ENCODE data around the gene PTPN7. TPM values are rescaled to one million over a fixed set of nuclear protein-coding genes. Genes with fewer than 3 reads are reported as not detected.

Gene PTPN7
- total and polyA plus RNA-seq, 10 of the 15 experiments (the other 5 are each of a cell fraction or from before 2014, with no cell fraction given): 7.9 to 117 (median 102) TPM

DNA sequence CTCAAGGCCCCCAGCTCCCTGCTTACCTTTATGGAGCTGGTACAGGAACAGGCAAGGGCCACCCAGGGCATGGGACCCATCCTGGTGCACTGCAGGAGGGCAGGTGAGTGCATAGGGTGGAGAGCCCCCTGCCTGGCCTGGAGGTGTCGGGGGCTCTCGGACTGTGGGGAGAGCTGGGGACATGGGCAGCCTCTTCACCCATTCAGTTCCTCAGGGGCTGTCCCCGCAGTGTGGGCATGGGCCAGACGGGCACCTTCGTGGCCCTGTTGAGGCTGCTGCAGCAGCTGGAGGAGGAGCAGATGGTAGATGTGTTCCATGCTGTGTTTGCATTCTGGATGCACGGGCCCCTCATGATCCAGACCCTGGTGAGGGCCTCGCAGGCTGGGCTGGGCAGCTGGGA lies 25.9 kb upstream of the PTPN7 start:
- no TSS peak for BruUV-seq (replicated peaks)
- no peaks in the 10 kb centered on the region for H4K20me1 ChIP-seq (ENCODE audit: control insufficient read depth, insufficient read depth)
- ChIA-PET CTCF (interaction anchor here (1.0 to 12.4 kb wide), 8 partner anchors 10 to 533 kb away, joined by 3 to 171 read pairs (median 6); partner anchors contain the start of gene PTPN7), POLR2A (interaction anchor here (1.0 to 1.6 kb wide), 2 partner anchors 31 to 164 kb away, joined by 3 to 4 read pairs; no protein-coding TSS in a partner anchor), SMC1A (ENCODE audit: uncharacterized antibody, unreplicated experiment) (interaction anchor here (1.3 kb wide), 2 partner anchors 32 to 130 kb away, joined by 3 read pairs; no protein-coding TSS in a partner anchor), RAD21 (ENCODE audit: unreplicated experiment) (interaction anchor here (1.9 to 2.1 kb wide), 2 partner anchors 24 to 32 kb away, joined by 8 to 10 read pairs; no protein-coding TSS in a partner anchor)
- in situ Hi-C loops (cut with MboI) (loop anchor here (5.0 kb wide), 1 partner anchor 126 kb away; no protein-coding TSS in a partner anchor), intact Hi-C loops (cut with micrococcal nuclease; ENCODE audit: unreplicated experiment) (no loop called here)
- H3K36me3 ChIP-seq (ENCODE audit: control insufficient read depth in 2 of 2, insufficient read depth in 2 of 2, low read length in 1 of 2): no peaks in the 10 kb centered on the region
- no peaks in the 10 kb centered on the region for H3K9me3 ChIP-seq (replicated peaks; ENCODE audit: control insufficient read depth, insufficient read depth, low read length)
- H3K27me3 ChIP-seq (replicated peaks in 1 of 2; ENCODE audit: control insufficient read depth in 2 of 2, insufficient read depth in 2 of 2, low read length in 1 of 2): peaks cover 0 to 3% of the 10 kb centered on the region in 2 experiments; a peak in 2 of 4 replicates
- ATAC-seq: no peak
- H3K4me2 ChIP-seq (ENCODE audit: control insufficient read depth, insufficient read depth): no peak overlapping the region
- no peak for FAIRE-seq
- TF ChIP-seq ZNF24 (IDR thresholded peaks at IDR 0.05) (no peak), SP1 (IDR thresholded peaks at IDR 0.05; ENCODE audit: low read depth, low read length) (no peak), RAD21 (IDR thresholded peaks at IDR 0.05; ENCODE audit: insufficient read depth, low read depth, low read length) (no peak), NFYB (IDR thresholded peaks at IDR 0.05; ENCODE audit: insufficient read depth, low read depth, low read length) (no peak), YY1 (IDR thresholded peaks at IDR 0.05; ENCODE audit: low read depth, low read length) (no peak), PML (IDR thresholded peaks at IDR 0.05; ENCODE audit: low read length) (no peak)
- TF ChIP-seq, protein P1, sequence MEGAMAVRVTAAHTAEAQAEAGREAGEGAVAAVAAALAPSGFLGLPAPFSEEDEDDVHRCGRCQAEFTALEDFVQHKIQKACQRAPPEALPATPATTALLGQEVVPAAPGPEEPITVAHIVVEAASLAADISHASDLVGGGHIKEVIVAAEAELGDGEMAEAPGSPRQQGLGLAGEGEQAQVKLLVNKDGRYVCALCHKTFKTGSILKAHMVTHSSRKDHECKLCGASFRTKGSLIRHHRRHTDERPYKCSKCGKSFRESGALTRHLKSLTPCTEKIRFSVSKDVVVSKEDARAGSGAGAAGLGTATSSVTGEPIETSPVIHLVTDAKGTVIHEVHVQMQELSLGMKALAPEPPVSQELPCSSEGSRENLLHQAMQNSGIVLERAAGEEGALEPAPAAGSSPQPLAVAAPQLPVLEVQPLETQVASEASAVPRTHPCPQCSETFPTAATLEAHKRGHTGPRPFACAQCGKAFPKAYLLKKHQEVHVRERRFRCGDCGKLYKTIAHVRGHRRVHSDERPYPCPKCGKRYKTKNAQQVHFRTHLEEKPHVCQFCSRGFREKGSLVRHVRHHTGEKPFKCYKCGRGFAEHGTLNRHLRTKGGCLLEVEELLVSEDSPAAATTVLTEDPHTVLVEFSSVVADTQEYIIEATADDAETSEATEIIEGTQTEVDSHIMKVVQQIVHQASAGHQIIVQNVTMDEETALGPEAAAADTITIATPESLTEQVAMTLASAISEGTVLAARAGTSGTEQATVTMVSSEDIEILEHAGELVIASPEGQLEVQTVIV (IDR thresholded peaks at IDR 0.05; ENCODE audit: borderline replicate concordance, partially characterized antibody): no peak
- TF ChIP-seq, protein P2, sequence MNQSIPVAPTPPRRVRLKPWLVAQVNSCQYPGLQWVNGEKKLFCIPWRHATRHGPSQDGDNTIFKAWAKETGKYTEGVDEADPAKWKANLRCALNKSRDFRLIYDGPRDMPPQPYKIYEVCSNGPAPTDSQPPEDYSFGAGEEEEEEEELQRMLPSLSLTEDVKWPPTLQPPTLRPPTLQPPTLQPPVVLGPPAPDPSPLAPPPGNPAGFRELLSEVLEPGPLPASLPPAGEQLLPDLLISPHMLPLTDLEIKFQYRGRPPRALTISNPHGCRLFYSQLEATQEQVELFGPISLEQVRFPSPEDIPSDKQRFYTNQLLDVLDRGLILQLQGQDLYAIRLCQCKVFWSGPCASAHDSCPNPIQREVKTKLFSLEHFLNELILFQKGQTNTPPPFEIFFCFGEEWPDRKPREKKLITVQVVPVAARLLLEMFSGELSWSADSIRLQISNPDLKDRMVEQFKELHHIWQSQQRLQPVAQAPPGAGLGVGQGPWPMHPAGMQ (IDR thresholded peaks at IDR 0.05; ENCODE audit: borderline replicate concordance): no peak
- TF ChIP-seq, protein P3, sequence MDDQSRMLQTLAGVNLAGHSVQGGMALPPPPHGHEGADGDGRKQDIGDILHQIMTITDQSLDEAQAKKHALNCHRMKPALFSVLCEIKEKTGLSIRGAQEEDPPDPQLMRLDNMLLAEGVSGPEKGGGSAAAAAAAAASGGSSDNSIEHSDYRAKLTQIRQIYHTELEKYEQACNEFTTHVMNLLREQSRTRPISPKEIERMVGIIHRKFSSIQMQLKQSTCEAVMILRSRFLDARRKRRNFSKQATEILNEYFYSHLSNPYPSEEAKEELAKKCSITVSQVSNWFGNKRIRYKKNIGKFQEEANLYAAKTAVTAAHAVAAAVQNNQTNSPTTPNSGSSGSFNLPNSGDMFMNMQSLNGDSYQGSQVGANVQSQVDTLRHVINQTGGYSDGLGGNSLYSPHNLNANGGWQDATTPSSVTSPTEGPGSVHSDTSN (IDR thresholded peaks at IDR 0.05; ENCODE audit: insufficient replicate concordance, low read depth, low read length): no peak
- 27% methylated on average over 7 of the region's 7 CpGs for WGBS (ENCODE audit: insufficient coverage, insufficient replicate concordance, low lambda C conversion rate, missing lambda C conversion rate)
- no peak for DNase-seq (ENCODE audit: low read depth, low spot score)
- H3K79me2 ChIP-seq (ENCODE audit: control insufficient read depth, insufficient read depth, low read length): no peaks in the 10 kb centered on the region
- H2AFZ ChIP-seq (ENCODE audit: control insufficient read depth, low read depth, low read length): no peak overlapping the region
- no peak overlapping the region for H3K4me3 ChIP-seq
- H3K9ac ChIP-seq (ENCODE audit: control insufficient read depth, insufficient read depth, low read length): no peak overlapping the region
- no peaks in the 10 kb centered on the region for H3K4me1 ChIP-seq (ENCODE audit: control insufficient read depth, insufficient read depth, low read length)
- H3K27ac ChIP-seq (ENCODE audit: control insufficient read depth, insufficient read depth): no peak overlapping the region
